Esophagus muscularis mucosa (tissue), 4 donors: ENCODE data around the gene MTA2. TPM values are rescaled to one million over a fixed set of nuclear protein-coding genes. Genes with fewer than 3 reads are reported as not detected.
A peak's percentile ranks its signal among the peaks of the same experiment; 100 is the strongest.

Experiments
- DNase-seq: peaks from one replicate; pipeline ENCODE4 v3.0.0-alpha.2; 2017; ENCODE audit errors: extremely low spot score
- H3K27ac ChIP-seq, 4 donors: fragments of 200-600 bp; sonication (generic); replicated peaks in 1 of 4; 1 replicate in 3 of 4; 2 replicates in 1 of 4; pipeline ENCODE4 v1.5.1; 2016 to 2019; ENCODE audit warnings: mild to moderate bottlenecking in 1 of 4
- H3K27me3 ChIP-seq, 4 donors: fragments of 200-600 bp; sonication (generic); one replicate each; pipeline versions ENCODE4 v1.5.1 to v1.6.0; 2016 to 2019
- H3K36me3 ChIP-seq, 4 donors: fragments of 200-600 bp; sonication (generic); one replicate each; pipeline ENCODE4 v1.5.1; 2016 to 2019
- H3K4me1 ChIP-seq, 4 donors: fragments of 200-600 bp; sonication (generic); one replicate each; pipeline ENCODE4 v1.5.1; 2016 to 2019
- H3K4me3 ChIP-seq, 4 donors: fragments of 200-600 bp; sonication (generic); 1 replicate in 2 of 4; 2 replicates in 2 of 4; pipeline ENCODE4 v1.5.1; 2016 to 2019; ENCODE audit warnings: mild to moderate bottlenecking in 4 of 4, moderate library complexity in 1 of 4
- H3K9me3 ChIP-seq, 4 donors: fragments of 200-600 bp; sonication (generic); 1 replicate in 3 of 4; 2 replicates in 1 of 4; pipeline ENCODE4 v1.5.1; 2016 to 2019
- CTCF ChIP-seq, 3 experiments: fragments of 200-600 bp in 2 of 3; fragments of 450-650 bp in 1 of 3; sonication (generic) in 2 of 3; IDR thresholded peaks; one replicate each; pipeline ENCODE4 v1.5.1; 2017 to 2019; ENCODE audit warnings: antibody characterized with exemption in 3 of 3, mild to moderate bottlenecking in 2 of 3, moderate library complexity in 1 of 3
- EP300 ChIP-seq: sonication (generic); formaldehyde crosslinking; IDR thresholded peaks from one replicate; pipeline ENCODE4 v1.6.1; 2017; ENCODE audit warnings: antibody characterized with exemption
- POLR2A ChIP-seq: fragments of 450-650 bp; IDR thresholded peaks from one replicate; pipeline ENCODE4 v1.6.1; 2017; ENCODE audit warnings: antibody characterized with exemption, moderate library complexity, mild to moderate bottlenecking, low read depth
- POLR2AphosphoS5 ChIP-seq, 2 donors: sonication (generic); formaldehyde crosslinking; IDR thresholded peaks; one replicate each; pipeline ENCODE4 v1.6.1; 2017; ENCODE audit warnings: antibody characterized with exemption in 2 of 2
- WGBS: methylation state at CpG from one replicate; pipeline ENCODE4 v1.1.5; 2018; 5-methylcytosine and 5-hydroxymethylcytosine counted together
- intact Hi-C: fragments of 100-400 bp; cut with DNase I; formaldehyde crosslinking; loops from one replicate; pipeline ENCODE4 v1.15.1; 2023
- total RNA-seq, 4 donors: library from RNA; depleted of rRNA; stranded (reverse); fragments of >200 nt; gene quantifications; one replicate each; pipeline versions ENCODE4 v1.1.0 to v1.2.1, GENCODE V29; 2016

Gene MTA2
- total RNA-seq, 4 donors from 2014 or later: 60.2 to 91.4 (median 88.3) TPM

- TF ChIP-seq POLR2A (no peak), CTCF (IDR thresholded peaks at IDR 0.05) (no peak), EP300 (no peak), POLR2AphosphoS5 (IDR thresholded peaks at IDR 0.05) (no peak)
- Histone ChIP-seq H3K36me3 (peaks cover 18 to 48% (median 43%) of the 10 kb centered on the region in 4 donors), H3K4me1 (peaks cover 33 to 62% (median 42%) of the 10 kb centered on the region in 4 donors), H3K27ac (peak overlapping the region; percentile 90 to 99 (median 98)), H3K27me3 (no peaks in the 10 kb centered on the region), H3K4me3 (peak overlapping the region; percentile 67 to 100 (median 94)), H3K9me3 (no peaks in the 10 kb centered on the region)
- intact Hi-C loops: no loop called here
- no peak for DNase-seq
- WGBS: 47% methylated on average over 13 of the region's 13 CpGs
These were observed 1.4 kb upstream of the MTA2 start for GRCh38 chr11:62603072-62603408.

DNA sequence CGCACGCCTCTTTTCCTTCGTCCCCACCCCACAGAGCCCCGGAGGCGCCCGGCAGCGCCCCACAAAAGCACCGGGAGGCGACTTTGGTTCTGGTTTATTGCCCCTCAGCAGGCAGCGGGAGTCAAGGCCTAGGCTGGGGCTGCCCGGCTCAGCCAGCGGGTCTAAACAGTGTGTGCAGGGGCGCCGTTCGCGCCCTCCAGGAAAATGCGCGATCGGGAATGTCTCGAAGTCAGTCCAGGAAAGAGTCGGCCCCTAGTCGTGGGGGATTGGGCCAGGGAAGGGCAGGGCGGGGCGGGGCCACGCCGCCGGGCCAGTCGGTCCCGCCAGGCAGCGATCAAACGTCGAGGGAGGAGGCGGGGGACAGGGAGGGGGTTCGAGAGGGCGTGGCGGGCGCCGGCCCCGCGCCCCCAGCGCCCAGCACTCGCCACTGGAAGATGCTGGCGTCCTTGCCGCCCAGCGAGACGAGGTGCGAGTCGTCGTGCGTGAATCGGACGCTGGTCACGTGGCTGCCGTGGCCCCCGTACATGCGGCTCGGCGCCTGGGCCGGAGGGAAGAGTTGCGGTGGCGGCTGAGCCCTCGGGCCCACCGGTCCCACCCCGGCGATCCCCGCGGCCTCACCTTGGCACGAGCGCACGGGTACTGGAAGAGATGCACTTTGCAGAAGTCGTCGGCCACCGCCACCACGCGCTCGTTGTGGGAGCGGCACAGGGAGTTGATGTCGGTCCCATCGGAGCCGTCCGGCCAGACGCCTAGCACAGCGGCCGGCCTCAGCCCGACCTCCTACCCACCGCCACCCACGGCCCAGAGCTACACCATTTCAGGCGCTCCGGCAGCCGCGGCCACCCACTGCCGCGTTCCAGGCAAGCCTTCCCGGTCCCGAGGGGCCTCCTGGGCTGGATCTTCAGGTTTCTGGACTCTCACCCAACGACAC is 741 bp upstream of the MTA2 start:
- peak overlapping the region; percentile 90 to 99 (median 98) for H3K27ac ChIP-seq
- 11% methylated on average over 91 of the region's 96 CpGs for WGBS
- no peak for TF ChIP-seq EP300
- peak in 2 of 3 experiments; percentile 24 to 32 for TF ChIP-seq CTCF (IDR thresholded peaks at IDR 0.05)
- TF ChIP-seq POLR2AphosphoS5 (IDR thresholded peaks at IDR 0.05): peak; percentile 45 to 49
- no peak for TF ChIP-seq POLR2A
- peak overlapping the region; percentile 67 to 100 (median 94) for H3K4me3 ChIP-seq
- H3K4me1 ChIP-seq: peaks cover 33 to 63% (median 42%) of the 10 kb centered on the region in 4 donors
- intact Hi-C loops: no loop called here
- peaks cover 25 to 48% (median 43%) of the 10 kb centered on the region in 4 donors for H3K36me3 ChIP-seq
- H3K27me3 ChIP-seq: no peaks in the 10 kb centered on the region
- no peak for DNase-seq
- no peaks in the 10 kb centered on the region for H3K9me3 ChIP-seq

DNA sequence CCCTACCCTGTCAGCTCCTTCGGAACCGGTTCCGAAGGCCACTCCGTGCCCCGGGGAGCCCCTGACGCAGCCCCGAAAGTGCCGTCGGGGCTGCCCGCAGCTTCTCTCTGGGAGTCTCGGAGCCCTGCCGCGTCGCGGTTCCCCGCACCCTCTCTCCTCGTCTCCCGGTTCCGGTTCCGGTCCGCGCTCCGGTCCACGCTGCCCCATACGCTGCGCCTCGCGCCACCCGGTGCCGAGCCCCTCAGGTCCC is 618 bp downstream of the MTA2 start:
- Histone ChIP-seq H3K4me1 (peaks cover 33 to 66% (median 42%) of the 10 kb centered on the region in 4 donors), H3K9me3 (no peaks in the 10 kb centered on the region), H3K27me3 (no peaks in the 10 kb centered on the region), H3K36me3 (peaks cover 32 to 49% (median 47%) of the 10 kb centered on the region in 4 donors), H3K27ac (peak overlapping the region; percentile 90 to 99 (median 98)), H3K4me3 (peak overlapping the region; percentile 67 to 100 (median 94))
- WGBS: no CpG with 5 or more reads among the region's 30 CpGs
- no peak for TF ChIP-seq CTCF (IDR thresholded peaks at IDR 0.05)
- no peak for TF ChIP-seq EP300
- no peak for TF ChIP-seq POLR2A
- intact Hi-C loops: no loop called here
- no peak for DNase-seq

DNA sequence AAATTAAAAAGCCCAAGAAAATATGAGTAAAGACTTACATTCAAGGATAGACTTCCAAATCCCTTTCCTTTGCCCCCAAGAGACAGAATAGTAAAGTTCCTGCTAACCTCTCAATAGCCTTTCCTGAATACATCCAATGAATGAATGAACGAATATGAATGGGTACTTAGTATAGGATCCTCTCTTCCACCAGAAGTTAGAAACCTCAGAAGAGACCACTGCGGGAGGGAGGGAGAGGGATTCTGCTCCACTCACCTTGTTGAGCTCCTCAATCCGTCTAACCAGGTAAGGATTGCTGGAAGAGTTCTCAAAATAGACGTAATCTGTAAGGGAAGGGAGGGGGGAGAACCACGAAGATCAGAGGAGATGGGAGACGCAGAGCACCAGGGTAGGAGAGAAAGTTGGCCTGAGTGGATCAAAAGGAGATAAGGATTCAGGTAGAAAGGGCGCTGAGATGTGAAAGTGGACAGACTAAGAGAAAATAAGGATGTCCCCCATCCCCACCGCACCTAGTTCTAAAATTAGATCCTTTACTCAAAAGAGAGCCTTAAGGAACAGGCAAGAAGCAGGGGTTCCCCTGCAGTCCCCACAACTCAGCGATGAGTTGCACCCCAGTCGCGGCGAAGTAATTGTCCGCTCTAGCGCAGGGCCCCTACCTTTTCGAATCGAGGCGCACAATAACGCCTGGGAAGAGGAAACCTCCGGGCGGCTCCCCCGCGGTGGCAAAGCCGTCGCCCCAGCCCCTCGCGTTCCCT is 1.1 kb downstream of the MTA2 start:
- no peak for DNase-seq
- Histone ChIP-seq H3K4me3 (peak overlapping the region; percentile 67 to 100 (median 94)), H3K9me3 (no peaks in the 10 kb centered on the region), H3K36me3 (peaks cover 34 to 49% (median 47%) of the 10 kb centered on the region in 4 donors), H3K27me3 (no peaks in the 10 kb centered on the region), H3K27ac (peak overlapping the region; percentile 90 to 99 (median 98)), H3K4me1 (peaks cover 33 to 66% (median 42%) of the 10 kb centered on the region in 4 donors)
- 3% methylated on average over 25 of the region's 26 CpGs for WGBS
- intact Hi-C loops: no loop called here
- TF ChIP-seq CTCF (IDR thresholded peaks at IDR 0.05) (no peak), POLR2AphosphoS5 (IDR thresholded peaks at IDR 0.05) (no peak), POLR2A (no peak), EP300 (no peak)
